Measurements from ENCODE around the gene TNNC2. TPM values are rescaled to one million over a fixed set of nuclear protein-coding genes. Genes with fewer than 3 reads are reported as not detected.

The TNNC2 gene
- total and polyA plus RNA-seq, 2 experiments from 2014 or later, result 0.59 to 32.5 TPM

DNA sequence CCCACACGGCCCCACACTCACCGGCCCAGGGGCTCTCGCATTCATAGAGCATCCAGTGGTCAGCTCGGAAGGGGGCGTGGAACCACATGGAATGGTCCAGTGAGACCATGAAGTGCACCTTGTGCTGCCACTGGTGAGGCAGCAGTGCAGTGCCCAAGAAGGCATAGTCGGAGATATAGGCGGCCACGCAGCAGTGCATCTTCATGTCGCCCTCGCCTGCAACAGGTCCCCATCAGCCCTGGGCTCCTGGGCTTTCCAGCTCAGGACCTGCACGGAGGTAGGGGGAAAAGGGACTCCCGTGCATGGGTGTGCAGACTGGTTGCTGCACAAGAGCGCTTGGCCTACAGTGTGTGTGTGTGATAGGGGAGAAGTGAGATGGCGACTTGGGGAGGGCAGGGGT lies 16.4 kb upstream of the TNNC2 start:
- Mint-ChIP-seq H3K4me1 (no peaks in the 10 kb centered on the region), H3K27me3 (ENCODE audit: insufficient read depth, low read depth, poor library complexity) (peaks cover 7% of the 10 kb centered on the region), H3K4me3 (no peak overlapping the region), H3K9me3 (no peaks in the 10 kb centered on the region), H3K36me3 (ENCODE audit: low read depth) (peaks cover 28% of the 10 kb centered on the region), H3K27ac (no peak overlapping the region)
- Histone ChIP-seq H3K27me3 (ENCODE audit: insufficient read depth) (no peaks in the 10 kb centered on the region), H3K36me3 (ENCODE audit: insufficient read depth) (peaks cover 16% of the 10 kb centered on the region; the same call in 1 of the 2 replicates), H3K4me3 (no peak overlapping the region), H3K27ac (ENCODE audit: low read depth) (no peak overlapping the region), H3F3A (replicated peaks; ENCODE audit: low read depth) (peaks cover 12% of the 10 kb centered on the region; the same call in 1 of the 2 replicates), H3K4me1 (ENCODE audit: insufficient read depth) (no peaks in the 10 kb centered on the region; the same call in 1 of the 2 replicates), H3K9me2 (ENCODE audit: insufficient read depth) (no peaks in the 10 kb centered on the region), H3K4me2 (no peak overlapping the region), H3K79me2 (replicated peaks; ENCODE audit: insufficient read depth) (no peaks in the 10 kb centered on the region), H4K20me1 (replicated peaks; ENCODE audit: insufficient read depth) (no peaks in the 10 kb centered on the region; the same call in none of the 2 replicates), H2AFZ (no peak overlapping the region)
- DNase-seq (ENCODE audit: low spot score), result no peak
- ATAC-seq, result no peak
- TF ChIP-seq JUNB (IDR thresholded peaks at IDR 0.05; ENCODE audit: unreplicated experiment), result no peak
- TF ChIP-seq NANOG (IDR thresholded peaks at IDR 0.05; ENCODE audit: borderline replicate concordance), result no peak
- TF ChIP-seq CREB1 (CRISPR knock-in tag; IDR thresholded peaks at IDR 0.05; ENCODE audit: low read depth), result no peak
- no peak for TF ChIP-seq POLR2AphosphoS5 (IDR thresholded peaks at IDR 0.05; ENCODE audit: low read depth)
- TF ChIP-seq, protein P1, sequence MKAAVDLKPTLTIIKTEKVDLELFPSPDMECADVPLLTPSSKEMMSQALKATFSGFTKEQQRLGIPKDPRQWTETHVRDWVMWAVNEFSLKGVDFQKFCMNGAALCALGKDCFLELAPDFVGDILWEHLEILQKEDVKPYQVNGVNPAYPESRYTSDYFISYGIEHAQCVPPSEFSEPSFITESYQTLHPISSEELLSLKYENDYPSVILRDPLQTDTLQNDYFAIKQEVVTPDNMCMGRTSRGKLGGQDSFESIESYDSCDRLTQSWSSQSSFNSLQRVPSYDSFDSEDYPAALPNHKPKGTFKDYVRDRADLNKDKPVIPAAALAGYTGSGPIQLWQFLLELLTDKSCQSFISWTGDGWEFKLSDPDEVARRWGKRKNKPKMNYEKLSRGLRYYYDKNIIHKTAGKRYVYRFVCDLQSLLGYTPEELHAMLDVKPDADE (IDR thresholded peaks at IDR 0.05), result no peak
- TF ChIP-seq STAT1 (IDR thresholded peaks at IDR 0.05; ENCODE audit: unreplicated experiment), result no peak
- TF ChIP-seq, protein P2, sequence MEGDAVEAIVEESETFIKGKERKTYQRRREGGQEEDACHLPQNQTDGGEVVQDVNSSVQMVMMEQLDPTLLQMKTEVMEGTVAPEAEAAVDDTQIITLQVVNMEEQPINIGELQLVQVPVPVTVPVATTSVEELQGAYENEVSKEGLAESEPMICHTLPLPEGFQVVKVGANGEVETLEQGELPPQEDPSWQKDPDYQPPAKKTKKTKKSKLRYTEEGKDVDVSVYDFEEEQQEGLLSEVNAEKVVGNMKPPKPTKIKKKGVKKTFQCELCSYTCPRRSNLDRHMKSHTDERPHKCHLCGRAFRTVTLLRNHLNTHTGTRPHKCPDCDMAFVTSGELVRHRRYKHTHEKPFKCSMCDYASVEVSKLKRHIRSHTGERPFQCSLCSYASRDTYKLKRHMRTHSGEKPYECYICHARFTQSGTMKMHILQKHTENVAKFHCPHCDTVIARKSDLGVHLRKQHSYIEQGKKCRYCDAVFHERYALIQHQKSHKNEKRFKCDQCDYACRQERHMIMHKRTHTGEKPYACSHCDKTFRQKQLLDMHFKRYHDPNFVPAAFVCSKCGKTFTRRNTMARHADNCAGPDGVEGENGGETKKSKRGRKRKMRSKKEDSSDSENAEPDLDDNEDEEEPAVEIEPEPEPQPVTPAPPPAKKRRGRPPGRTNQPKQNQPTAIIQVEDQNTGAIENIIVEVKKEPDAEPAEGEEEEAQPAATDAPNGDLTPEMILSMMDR (conservative IDR thresholded peaks at IDR 0.05; ENCODE audit: low read depth in 2 of 2), result no peak
- TF ChIP-seq, protein P3, sequence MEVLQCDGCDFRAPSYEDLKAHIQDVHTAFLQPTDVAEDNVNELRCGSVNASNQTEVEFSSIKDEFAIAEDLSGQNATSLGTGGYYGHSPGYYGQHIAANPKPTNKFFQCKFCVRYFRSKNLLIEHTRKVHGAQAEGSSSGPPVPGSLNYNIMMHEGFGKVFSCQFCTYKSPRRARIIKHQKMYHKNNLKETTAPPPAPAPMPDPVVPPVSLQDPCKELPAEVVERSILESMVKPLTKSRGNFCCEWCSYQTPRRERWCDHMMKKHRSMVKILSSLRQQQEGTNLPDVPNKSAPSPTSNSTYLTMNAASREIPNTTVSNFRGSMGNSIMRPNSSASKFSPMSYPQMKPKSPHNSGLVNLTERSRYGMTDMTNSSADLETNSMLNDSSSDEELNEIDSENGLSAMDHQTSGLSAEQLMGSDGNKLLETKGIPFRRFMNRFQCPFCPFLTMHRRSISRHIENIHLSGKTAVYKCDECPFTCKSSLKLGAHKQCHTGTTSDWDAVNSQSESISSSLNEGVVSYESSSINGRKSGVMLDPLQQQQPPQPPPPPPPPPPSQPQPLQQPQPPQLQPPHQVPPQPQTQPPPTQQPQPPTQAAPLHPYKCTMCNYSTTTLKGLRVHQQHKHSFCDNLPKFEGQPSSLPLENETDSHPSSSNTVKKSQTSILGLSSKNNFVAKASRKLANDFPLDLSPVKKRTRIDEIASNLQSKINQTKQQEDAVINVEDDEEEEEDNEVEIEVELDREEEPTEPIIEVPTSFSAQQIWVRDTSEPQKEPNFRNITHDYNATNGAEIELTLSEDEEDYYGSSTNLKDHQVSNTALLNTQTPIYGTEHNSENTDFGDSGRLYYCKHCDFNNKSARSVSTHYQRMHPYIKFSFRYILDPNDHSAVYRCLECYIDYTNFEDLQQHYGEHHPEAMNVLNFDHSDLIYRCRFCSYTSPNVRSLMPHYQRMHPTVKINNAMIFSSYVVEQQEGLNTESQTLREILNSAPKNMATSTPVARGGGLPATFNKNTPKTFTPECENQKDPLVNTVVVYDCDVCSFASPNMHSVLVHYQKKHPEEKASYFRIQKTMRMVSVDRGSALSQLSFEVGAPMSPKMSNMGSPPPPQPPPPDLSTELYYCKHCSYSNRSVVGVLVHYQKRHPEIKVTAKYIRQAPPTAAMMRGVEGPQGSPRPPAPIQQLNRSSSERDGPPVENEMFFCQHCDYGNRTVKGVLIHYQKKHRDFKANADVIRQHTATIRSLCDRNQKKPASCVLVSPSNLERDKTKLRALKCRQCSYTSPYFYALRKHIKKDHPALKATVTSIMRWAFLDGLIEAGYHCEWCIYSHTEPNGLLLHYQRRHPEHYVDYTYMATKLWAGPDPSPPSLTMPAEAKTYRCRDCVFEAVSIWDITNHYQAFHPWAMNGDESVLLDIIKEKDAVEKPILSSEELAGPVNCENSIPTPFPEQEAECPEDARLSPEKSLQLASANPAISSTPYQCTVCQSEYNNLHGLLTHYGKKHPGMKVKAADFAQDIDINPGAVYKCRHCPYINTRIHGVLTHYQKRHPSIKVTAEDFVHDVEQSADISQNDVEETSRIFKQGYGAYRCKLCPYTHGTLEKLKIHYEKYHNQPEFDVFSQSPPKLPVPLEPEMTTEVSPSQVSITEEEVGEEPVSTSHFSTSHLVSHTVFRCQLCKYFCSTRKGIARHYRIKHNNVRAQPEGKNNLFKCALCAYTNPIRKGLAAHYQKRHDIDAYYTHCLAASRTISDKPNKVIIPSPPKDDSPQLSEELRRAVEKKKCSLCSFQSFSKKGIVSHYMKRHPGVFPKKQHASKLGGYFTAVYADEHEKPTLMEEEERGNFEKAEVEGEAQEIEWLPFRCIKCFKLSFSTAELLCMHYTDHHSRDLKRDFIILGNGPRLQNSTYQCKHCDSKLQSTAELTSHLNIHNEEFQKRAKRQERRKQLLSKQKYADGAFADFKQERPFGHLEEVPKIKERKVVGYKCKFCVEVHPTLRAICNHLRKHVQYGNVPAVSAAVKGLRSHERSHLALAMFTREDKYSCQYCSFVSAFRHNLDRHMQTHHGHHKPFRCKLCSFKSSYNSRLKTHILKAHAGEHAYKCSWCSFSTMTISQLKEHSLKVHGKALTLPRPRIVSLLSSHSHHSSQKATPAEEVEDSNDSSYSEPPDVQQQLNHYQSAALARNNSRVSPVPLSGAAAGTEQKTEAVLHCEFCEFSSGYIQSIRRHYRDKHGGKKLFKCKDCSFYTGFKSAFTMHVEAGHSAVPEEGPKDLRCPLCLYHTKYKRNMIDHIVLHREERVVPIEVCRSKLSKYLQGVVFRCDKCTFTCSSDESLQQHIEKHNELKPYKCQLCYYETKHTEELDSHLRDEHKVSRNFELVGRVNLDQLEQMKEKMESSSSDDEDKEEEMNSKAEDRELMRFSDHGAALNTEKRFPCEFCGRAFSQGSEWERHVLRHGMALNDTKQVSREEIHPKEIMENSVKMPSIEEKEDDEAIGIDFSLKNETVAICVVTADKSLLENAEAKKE (CRISPR knock-in tag; IDR thresholded peaks at IDR 0.05), result no peak
- TF ChIP-seq ZNF331 (CRISPR knock-in tag; IDR thresholded peaks at IDR 0.05; ENCODE audit: low read depth), result no peak
- no peak for TF ChIP-seq EZH2phosphoT487 (IDR thresholded peaks at IDR 0.05; ENCODE audit: unreplicated experiment)
- TF ChIP-seq EZH2 (IDR thresholded peaks at IDR 0.05; ENCODE audit: low read depth, unreplicated experiment), result no peak
- no peak for TF ChIP-seq ZNF114 (CRISPR knock-in tag; IDR thresholded peaks at IDR 0.05)
- TF ChIP-seq, protein P4, sequence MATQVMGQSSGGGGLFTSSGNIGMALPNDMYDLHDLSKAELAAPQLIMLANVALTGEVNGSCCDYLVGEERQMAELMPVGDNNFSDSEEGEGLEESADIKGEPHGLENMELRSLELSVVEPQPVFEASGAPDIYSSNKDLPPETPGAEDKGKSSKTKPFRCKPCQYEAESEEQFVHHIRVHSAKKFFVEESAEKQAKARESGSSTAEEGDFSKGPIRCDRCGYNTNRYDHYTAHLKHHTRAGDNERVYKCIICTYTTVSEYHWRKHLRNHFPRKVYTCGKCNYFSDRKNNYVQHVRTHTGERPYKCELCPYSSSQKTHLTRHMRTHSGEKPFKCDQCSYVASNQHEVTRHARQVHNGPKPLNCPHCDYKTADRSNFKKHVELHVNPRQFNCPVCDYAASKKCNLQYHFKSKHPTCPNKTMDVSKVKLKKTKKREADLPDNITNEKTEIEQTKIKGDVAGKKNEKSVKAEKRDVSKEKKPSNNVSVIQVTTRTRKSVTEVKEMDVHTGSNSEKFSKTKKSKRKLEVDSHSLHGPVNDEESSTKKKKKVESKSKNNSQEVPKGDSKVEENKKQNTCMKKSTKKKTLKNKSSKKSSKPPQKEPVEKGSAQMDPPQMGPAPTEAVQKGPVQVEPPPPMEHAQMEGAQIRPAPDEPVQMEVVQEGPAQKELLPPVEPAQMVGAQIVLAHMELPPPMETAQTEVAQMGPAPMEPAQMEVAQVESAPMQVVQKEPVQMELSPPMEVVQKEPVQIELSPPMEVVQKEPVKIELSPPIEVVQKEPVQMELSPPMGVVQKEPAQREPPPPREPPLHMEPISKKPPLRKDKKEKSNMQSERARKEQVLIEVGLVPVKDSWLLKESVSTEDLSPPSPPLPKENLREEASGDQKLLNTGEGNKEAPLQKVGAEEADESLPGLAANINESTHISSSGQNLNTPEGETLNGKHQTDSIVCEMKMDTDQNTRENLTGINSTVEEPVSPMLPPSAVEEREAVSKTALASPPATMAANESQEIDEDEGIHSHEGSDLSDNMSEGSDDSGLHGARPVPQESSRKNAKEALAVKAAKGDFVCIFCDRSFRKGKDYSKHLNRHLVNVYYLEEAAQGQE (IDR thresholded peaks at IDR 0.05; ENCODE audit: unreplicated experiment), result no peak

Data from GM23338 (cell line).